Coronary artery (tissue), 2 donors: Measurements from ENCODE around the gene TACSTD2.
"Not testable (repeated sequence)": the region's sequence is repeated elsewhere in the genome, so short reads cannot be mapped to it uniquely, and the experiment has no call there.

Experiments used
- DNase-seq: peaks from one replicate; pipeline ENCODE4 v3.0.0-alpha.2; 2017; ENCODE audit warnings: low spot score
- H3K27ac ChIP-seq, 2 donors: fragments of 200-600 bp; sonication (generic); one replicate each; pipeline ENCODE4 v1.5.1; 2016 to 2019
- H3K4me3 ChIP-seq: fragments of 200-600 bp; sonication (generic); 2 replicates; pipeline ENCODE4 v1.5.1; 2016; ENCODE audit warnings: mild to moderate bottlenecking, moderate library complexity
- CTCF ChIP-seq: fragments of 200-600 bp; sonication (generic); IDR thresholded peaks from one replicate; pipeline ENCODE4 v1.5.1; 2019; ENCODE audit warnings: antibody characterized with exemption

The TACSTD2 gene

GRCh38 chr1:58568271-58568860 lies 8.7 kb downstream of the TACSTD2 start:
- Histone ChIP-seq H3K4me3 (no peak overlapping the region), H3K27ac (no peak overlapping the region)
- no peak for DNase-seq
- TF ChIP-seq CTCF = no peak

- H3K4me3 ChIP-seq = no peak overlapping the region
- TF ChIP-seq CTCF = no peak
- no peak for DNase-seq
- H3K27ac ChIP-seq = no peak overlapping the region
These were observed 10.7 kb downstream of the TACSTD2 start for GRCh38 chr1:58566339-58566738.

GRCh38 chr1:58563715-58564114 lies 13.3 kb downstream of the TACSTD2 start:
- not testable (repeated sequence) for H3K27ac ChIP-seq, H3K4me3 ChIP-seq, DNase-seq

GRCh38 chr1:58561633-58562032 lies 15.4 kb downstream of the TACSTD2 start:
- no peak overlapping the region for H3K27ac ChIP-seq
- no peak for DNase-seq

GRCh38 chr1:58555393-58555792 lies 21.7 kb downstream of the TACSTD2 start:
- H3K27ac ChIP-seq = no peak overlapping the region
- DNase-seq = no peak
- no peak overlapping the region for H3K4me3 ChIP-seq
- no peak for TF ChIP-seq CTCF

More at GRCh38 chr1:58561633-58562032, 15.4 kb downstream of the TACSTD2 start:
- no peak overlapping the region for H3K4me3 ChIP-seq
- TF ChIP-seq CTCF = no peak

GRCh38 chr1:58551186-58552140 lies 25.6 kb downstream of the TACSTD2 start:
- Histone ChIP-seq H3K27ac (no peak overlapping the region), H3K4me3 (no peak overlapping the region)
- TF ChIP-seq CTCF = no peak
- no peak for DNase-seq

GRCh38 chr1:58549291-58549690 lies 27.8 kb downstream of the TACSTD2 start:
- H3K27ac ChIP-seq, DNase-seq, H3K4me3 ChIP-seq: not testable (repeated sequence)

- Histone ChIP-seq H3K27ac (no peak overlapping the region), H3K4me3 (no peak overlapping the region)
- DNase-seq = no peak
- no peak for TF ChIP-seq CTCF
These were observed 28.7 kb downstream of the TACSTD2 start for GRCh38 chr1:58548371-58548770.
